Activated effector memory CD4-positive, alpha-beta T cell treated with Interleukin-2 at 50 U/mL for 16 hours (primary cell): Measurements from ENCODE around the gene EPG5.
"Not testable (repeated sequence)": the region's sequence is repeated elsewhere in the genome, so short reads cannot be mapped to it uniquely, and the experiment has no call there.

Experiments
- DNase-seq: peaks from one replicate; pipeline ENCODE4 v3.0.0-alpha.2; 2020

The EPG5 gene

GRCh38 chr18:45967007-45967706 is at the start of gene EPG5:
EPG5 (minus strand) TSS chr18:45967329; CDS start chr18:45967239, 90 bp downstream.
- DNase-seq: peak; percentile 89

GRCh38 chr18:46013484-46014189 is 46.5 kb upstream of the EPG5 start:
- no peak for DNase-seq

GRCh38 chr18:46010676-46011075 is 43.5 kb upstream of the EPG5 start:
- no peak for DNase-seq

GRCh38 chr18:46010050-46010449 is 42.9 kb upstream of the EPG5 start:
- DNase-seq: no peak

- no peak for DNase-seq
Measured at GRCh38 chr18:46009125-46009840, 42.2 kb upstream of the EPG5 start.

GRCh38 chr18:46008531-46008930 is 41.4 kb upstream of the EPG5 start:
- no peak for DNase-seq

GRCh38 chr18:46007165-46007564 is 40.0 kb upstream of the EPG5 start:
- DNase-seq: no peak

- DNase-seq: no peak
Measured at GRCh38 chr18:46002934-46003333, 35.8 kb upstream of the EPG5 start.

GRCh38 chr18:46001892-46002291 is 34.8 kb upstream of the EPG5 start:
- no peak for DNase-seq

- DNase-seq: no peak
Measured at GRCh38 chr18:46001074-46001473, 33.9 kb upstream of the EPG5 start.

GRCh38 chr18:45999536-45999935 is 32.4 kb upstream of the EPG5 start:
- no peak for DNase-seq

- peak; percentile 8 for DNase-seq
Measured at GRCh38 chr18:45998244-45998643, 31.1 kb upstream of the EPG5 start.

GRCh38 chr18:45997700-45998151 is 30.6 kb upstream of the EPG5 start:
- DNase-seq: peak; percentile 15

GRCh38 chr18:45995461-45995860 is 28.3 kb upstream of the EPG5 start:
- no peak for DNase-seq

- no peak for DNase-seq
Measured at GRCh38 chr18:45993438-45993837, 26.3 kb upstream of the EPG5 start.

GRCh38 chr18:45992527-45992926 is 25.4 kb upstream of the EPG5 start:
- DNase-seq: not testable (repeated sequence)

GRCh38 chr18:45991788-45992187 is 24.7 kb upstream of the EPG5 start:
- DNase-seq: no peak

- DNase-seq: no peak
Measured at GRCh38 chr18:45984546-45985235, 17.6 kb upstream of the EPG5 start.

- DNase-seq: no peak
Measured at GRCh38 chr18:45981821-45982220, 14.7 kb upstream of the EPG5 start.

GRCh38 chr18:45980229-45980628 is 13.1 kb upstream of the EPG5 start:
- no peak for DNase-seq

GRCh38 chr18:45978084-45978483 is 11.0 kb upstream of the EPG5 start:
- DNase-seq: no peak

GRCh38 chr18:45976974-45977373 is 9.8 kb upstream of the EPG5 start:
- DNase-seq: no peak

- DNase-seq: no peak
Measured at GRCh38 chr18:45976566-45976965, 9.4 kb upstream of the EPG5 start.
